ENCODE measurements around the gene NXN. TPM values are rescaled to one million over a fixed set of nuclear protein-coding genes. Genes with fewer than 3 reads are reported as not detected.
A peak's percentile ranks its signal among the peaks of the same experiment; 100 is the strongest.

The NXN gene
- total RNA-seq, 1 experiment from 2014 or later = 57.3 TPM

GRCh38 chr17:784143-784542 lies 195.4 kb downstream of the NXN start:
- no TSS peak for BruUV-seq (replicated peaks)
- Mint-ChIP-seq H3K9me3 (ENCODE audit: unreplicated experiment) (no peaks in the 10 kb centered on the region), H3K4me3 (ENCODE audit: unreplicated experiment) (peak overlapping the region; percentile 99), H3K27me3 (ENCODE audit: insufficient read depth, unreplicated experiment) (no peaks in the 10 kb centered on the region), H3K4me1 (ENCODE audit: insufficient read depth, unreplicated experiment) (peaks cover 10% of the 10 kb centered on the region), H3K36me3 (ENCODE audit: insufficient read depth, unreplicated experiment) (peaks cover 56% of the 10 kb centered on the region), H3K27ac (ENCODE audit: low read depth, unreplicated experiment) (no peak overlapping the region)
- DNase-seq (ENCODE audit: unreplicated experiment) = no peak
- intact Hi-C loops (cut with micrococcal nuclease) = no loop called here
- no peak for TF ChIP-seq CTCF (IDR thresholded peaks at IDR 0.05; ENCODE audit: unreplicated experiment)
- POLR2A ChIA-PET = interaction anchor here (1.2 kb wide), 1 partner anchor 55 kb away, joined by 5 read pairs; no protein-coding TSS in a partner anchor
- CTCF ChIA-PET = no interaction called here

- BruUV-seq (replicated peaks) = TSS peak; percentile 64
- Mint-ChIP-seq H3K9me3 (ENCODE audit: unreplicated experiment) (no peaks in the 10 kb centered on the region), H3K27ac (ENCODE audit: low read depth, unreplicated experiment) (peak within 1 kb of the TSS; percentile 98), H3K36me3 (ENCODE audit: insufficient read depth, unreplicated experiment) (peaks cover 59% of the 10 kb centered on the region), H3K4me3 (ENCODE audit: unreplicated experiment) (peak within 1 kb of the TSS; percentile 99), H3K27me3 (ENCODE audit: insufficient read depth, unreplicated experiment) (no peaks in the 10 kb centered on the region), H3K4me1 (ENCODE audit: insufficient read depth, unreplicated experiment) (peaks cover 10% of the 10 kb centered on the region)
- CTCF ChIA-PET = interaction anchor here (0.6 to 5.4 kb wide), 10 partner anchors 13 to 218 kb away, joined by 3 to 41 read pairs (median 3); partner anchors contain the start of genes NXN and TIMM22
- intact Hi-C loops (cut with micrococcal nuclease) = loop anchor here (1.0 kb wide), 2 partner anchors 97 to 199 kb away; no protein-coding TSS in a partner anchor
- no peak for TF ChIP-seq CTCF (IDR thresholded peaks at IDR 0.05; ENCODE audit: unreplicated experiment)
- peak; percentile 77 for DNase-seq (ENCODE audit: unreplicated experiment)
- POLR2A ChIA-PET = interaction anchor here (0.7 to 4.3 kb wide), 39 partner anchors 9 to 371 kb away, joined by 3 to 41 read pairs (median 4); partner anchors contain the start of genes GEMIN4, NXN, TIMM22 and VPS53
Measured at GRCh38 chr17:781805-782731, 197.5 kb downstream of the NXN start, which contains the start of the genes GLOD4 and MRM3. GLOD4 (minus strand) TSS chr17:782280; CDS start chr17:782255, 25 bp downstream. MRM3 (plus strand) TSS chr17:782353; CDS start chr17:782379, 26 bp downstream.

GRCh38 chr17:778096-778495 lies 201.5 kb downstream of the NXN start:
- Mint-ChIP-seq H3K27ac (ENCODE audit: low read depth, unreplicated experiment) (no peak overlapping the region), H3K4me3 (ENCODE audit: unreplicated experiment) (no peak overlapping the region), H3K9me3 (ENCODE audit: unreplicated experiment) (no peaks in the 10 kb centered on the region), H3K36me3 (ENCODE audit: insufficient read depth, unreplicated experiment) (peaks cover 71% of the 10 kb centered on the region), H3K27me3 (ENCODE audit: insufficient read depth, unreplicated experiment) (no peaks in the 10 kb centered on the region), H3K4me1 (ENCODE audit: insufficient read depth, unreplicated experiment) (peaks cover 5% of the 10 kb centered on the region)
- intact Hi-C loops (cut with micrococcal nuclease) = no loop called here
- no peak for TF ChIP-seq CTCF (IDR thresholded peaks at IDR 0.05; ENCODE audit: unreplicated experiment)
- CTCF ChIA-PET = interaction anchor here (1.2 to 5.4 kb wide), 2 partner anchors 202 to 203 kb away, joined by 3 to 41 read pairs; partner anchors contain the start of gene NXN
- POLR2A ChIA-PET = no interaction called here
- BruUV-seq (replicated peaks) = no TSS peak
- no peak for DNase-seq (ENCODE audit: unreplicated experiment)

- H3K36me3 Mint-ChIP-seq (ENCODE audit: insufficient read depth, unreplicated experiment) = peaks cover 92% of the 10 kb centered on the region
- BruUV-seq (replicated peaks) = no TSS peak
- no peaks in the 10 kb centered on the region for H3K9me3 Mint-ChIP-seq (ENCODE audit: unreplicated experiment)
- TF ChIP-seq CTCF (IDR thresholded peaks at IDR 0.05; ENCODE audit: unreplicated experiment) = no peak
- intact Hi-C loops (cut with micrococcal nuclease) = no loop called here
- POLR2A ChIA-PET = interaction anchor here (0.6 to 1.9 kb wide), 2 partner anchors 8 to 13 kb away, joined by 3 to 12 read pairs; partner anchors contain the start of genes GLOD4 and MRM3
- CTCF ChIA-PET = no interaction called here
- no peaks in the 10 kb centered on the region for H3K4me1 Mint-ChIP-seq (ENCODE audit: insufficient read depth, unreplicated experiment)
- no peak overlapping the region for H3K4me3 Mint-ChIP-seq (ENCODE audit: unreplicated experiment)
- peak overlapping the region; percentile 9 for H3K27ac Mint-ChIP-seq (ENCODE audit: low read depth, unreplicated experiment)
- DNase-seq (ENCODE audit: unreplicated experiment) = no peak
- no peaks in the 10 kb centered on the region for H3K27me3 Mint-ChIP-seq (ENCODE audit: insufficient read depth, unreplicated experiment)
Measured at GRCh38 chr17:774313-774584, 205.3 kb downstream of the NXN start.
